ENCODE measurements around the gene CDH23.

GRCh38 chr10:71460615-71461014 is 63.9 kb downstream of the CDH23 start:
- TF ChIP-seq CTCF (IDR thresholded peaks at IDR 0.05) (no peak), POLR2AphosphoS5 (IDR thresholded peaks at IDR 0.05) (no peak)
